B cell (primary cell): ENCODE measurements around the gene PCSK6. TPM values are rescaled to one million over a fixed set of nuclear protein-coding genes. Genes with fewer than 3 reads are reported as not detected.

Experiments used
- ATAC-seq: fragments of 200-7000 bp; cut with Tn5 transposase; one replicate; pipeline ENCODE4 v1.10.0; 2021; ENCODE audit warnings: low read depth, mild to moderate bottlenecking, moderate number of reproducible peaks, moderate library complexity
- CTCF ChIA-PET: fragments of 350-600 bp; sonication (Branson Sonifier 250); formaldehyde crosslinking; loops from one replicate; lab custom pipeline; 2021; ENCODE audit warnings: antibody characterized with exemption, inconsistent platforms; lab: Charles Lee
- POLR2A ChIA-PET: fragments of 350-600 bp; sonication (Branson Sonifier 250); formaldehyde crosslinking; loops from one replicate; lab custom pipeline; 2021; ENCODE audit warnings: antibody characterized with exemption; lab: Charles Lee
- DNase-seq: peaks from one replicate; pipeline ENCODE4 v3.0.0; 2013
- H2AFZ ChIP-seq: 2 replicates; pipeline ENCODE4 v1.6.1; 2012; ENCODE audit warnings: mild to moderate bottlenecking, low read depth, low read length; ENCODE audit not compliant: insufficient read depth, poor library complexity, severe bottlenecking
- H3K27ac ChIP-seq, 2 donors: 1 replicate in 1 of 2; 2 replicates in 1 of 2; pipeline ENCODE4 v1.5.1; 2012 to 2013; ENCODE audit warnings: low read length in 2 of 2, mild to moderate bottlenecking in 2 of 2, moderate library complexity in 1 of 2
- H3K27me3 ChIP-seq, 4 experiments: fragments of 200-600 bp in 1 of 4; sonication (generic) in 1 of 4; replicated peaks in 1 of 4; 1 replicate in 2 of 4; 2 replicates in 2 of 4; pipeline versions ENCODE4 v1.6.1 to v1.7.0; 2013 to 2016; ENCODE audit warnings: low read length in 3 of 4, mild to moderate bottlenecking in 2 of 4, mixed read lengths in 1 of 4, moderate library complexity in 1 of 4; ENCODE audit not compliant: insufficient read depth in 4 of 4, control insufficient read depth in 3 of 4; ENCODE audit errors: control extremely low read depth in 1 of 4
- H3K36me3 ChIP-seq, 2 experiments: replicated peaks in 1 of 2; 1 replicate in 1 of 2; 2 replicates in 1 of 2; pipeline versions ENCODE4 v1.6.1 to v1.7.1; 2013; ENCODE audit warnings: low read length in 1 of 2; ENCODE audit not compliant: insufficient read depth in 2 of 2, control insufficient read depth in 1 of 2; ENCODE audit errors: control extremely low read depth in 1 of 2, extremely low read depth in 1 of 2
- H3K4me1 ChIP-seq, 2 donors: fragments of 200-600 bp in 1 of 2; sonication (generic) in 1 of 2; 1 replicate in 1 of 2; 2 replicates in 1 of 2; pipeline versions ENCODE4 v1.5.1 to v1.6.1; 2013 to 2017; ENCODE audit warnings: low read length in 2 of 2; ENCODE audit not compliant: control insufficient read depth in 2 of 2, insufficient read depth in 2 of 2
- H3K4me2 ChIP-seq: replicated peaks from 2 replicates; pipeline ENCODE3; 2012; ENCODE audit warnings: mild to moderate bottlenecking, low read depth, low read length; ENCODE audit not compliant: poor library complexity, severe bottlenecking
- H3K4me3 ChIP-seq, 5 experiments: fragments of 200-600 bp in 1 of 5; sonication (generic) in 1 of 5; 1 replicate in 3 of 5; 2 replicates in 2 of 5; pipeline versions ENCODE4 v1.5.1 to v1.7.0; 2011 to 2016; ENCODE audit warnings: low read length in 4 of 5, mild to moderate bottlenecking in 4 of 5, low read depth in 2 of 5, control low read depth in 1 of 5, moderate library complexity in 1 of 5; ENCODE audit not compliant: insufficient read depth in 1 of 5; ENCODE audit errors: control extremely low read depth in 1 of 5, extremely low read depth in 1 of 5
- H3K79me2 ChIP-seq: fragments of 200-600 bp; sonication (generic); one replicate; pipeline ENCODE4 v1.6.0; 2016; ENCODE audit warnings: low read length; ENCODE audit not compliant: control insufficient read depth, insufficient read depth
- H3K9ac ChIP-seq: fragments of 200-600 bp; sonication (generic); 2 replicates; pipeline ENCODE4 v1.6.1; 2017; ENCODE audit warnings: mild to moderate bottlenecking, low read length, moderate library complexity
- H3K9me3 ChIP-seq, 3 donors: one replicate each; pipeline versions ENCODE4 v1.6.1 to v1.7.1; 2013; ENCODE audit warnings: low read length in 2 of 3; ENCODE audit not compliant: control insufficient read depth in 2 of 3, insufficient read depth in 1 of 3; ENCODE audit errors: control extremely low read depth in 1 of 3
- H4K20me1 ChIP-seq: 2 replicates; pipeline ENCODE4 v1.6.0; 2012; ENCODE audit warnings: mild to moderate bottlenecking, low read length; ENCODE audit not compliant: insufficient read depth, control insufficient read depth, poor library complexity, severe bottlenecking
- H3K27ac Mint-ChIP-seq: one replicate; pipeline ENCODE4 v1.8.0; 2021; ENCODE audit warnings: mixed read lengths
- H3K27me3 Mint-ChIP-seq: one replicate; pipeline ENCODE4 v1.8.0; 2021; ENCODE audit warnings: mixed read lengths
- H3K4me1 Mint-ChIP-seq: one replicate; pipeline ENCODE4 v1.8.0; 2021; ENCODE audit warnings: mixed read lengths
- H3K4me3 Mint-ChIP-seq: one replicate; pipeline ENCODE4 v1.8.0; 2021; ENCODE audit warnings: mixed read lengths
- H3K9me3 Mint-ChIP-seq: one replicate; pipeline ENCODE4 v1.8.0; 2022; ENCODE audit warnings: mixed read lengths; ENCODE audit not compliant: insufficient read depth
- CTCF ChIP-seq: fragments of 200-600 bp; IDR thresholded peaks from one replicate; pipeline ENCODE4 v1.8.0; 2022; ENCODE audit warnings: antibody characterized with exemption, mild to moderate bottlenecking
- EZH2 ChIP-seq: IDR thresholded peaks from 2 replicates; pipeline ENCODE4 v1.6.1; 2012; ENCODE audit warnings: borderline replicate concordance, low read depth, mild to moderate bottlenecking, moderate library complexity, low read length; ENCODE audit not compliant: insufficient read depth, poor library complexity, severe bottlenecking
- WGBS: methylation state at CpG from one replicate; pipeline ENCODE4 v1.1.5; 2013; ENCODE audit warnings: missing lambda C conversion rate; ENCODE audit not compliant: insufficient coverage; 5-methylcytosine and 5-hydroxymethylcytosine counted together
- intact Hi-C: fragments of 100-400 bp; cut with micrococcal nuclease; formaldehyde crosslinking; loops from one replicate; pipeline ENCODE4 v1.10.0; 2022
- polyA plus RNA-seq: library from polyadenylated mRNA; depleted of rRNA; stranded (reverse); fragments of >200 nt; gene quantifications from 2 replicates; pipeline ENCODE4 v1.2.3, GENCODE V29; 2012
- total RNA-seq, 2 donors: library from RNA; stranded (reverse); fragments of 120-200 nt in 1 of 2; gene quantifications; 1 replicate in 1 of 2; 2 replicates in 1 of 2; pipeline versions ENCODE4 v1.2.3 to v1.2.4, GENCODE V29; 2013 to 2022

Gene PCSK6
- total and polyA plus RNA-seq, 2 donors (not counting 1 experiment from before 2014, with no cell fraction given) = 0.66 to 1.6 TPM

- TF ChIP-seq CTCF = no peak
- no peak for TF ChIP-seq EZH2
- no peaks in the 10 kb centered on the region for H3K36me3 ChIP-seq
- peaks cover 4 to 12% of the 10 kb centered on the region in 2 donors for H3K4me1 ChIP-seq
- no peaks in the 10 kb centered on the region for H4K20me1 ChIP-seq
- ChIA-PET CTCF (no interaction called here), POLR2A (no interaction called here)
- H3K9me3 Mint-ChIP-seq = peaks cover 2% of the 10 kb centered on the region
- 76% methylated on average over 9 of the region's 9 CpGs for WGBS
- H3K9me3 ChIP-seq = peaks cover 0 to 44% (median 16%) of the 10 kb centered on the region in 3 donors
- DNase-seq = no peak
- H3K4me3 Mint-ChIP-seq = no peak overlapping the region
- peaks cover 8% of the 10 kb centered on the region for H3K4me1 Mint-ChIP-seq
- no peak overlapping the region for H3K9ac ChIP-seq
- H3K27me3 ChIP-seq = peaks cover 0 to 21% (median 0%) of the 10 kb centered on the region in 4 experiments
- intact Hi-C loops = no loop called here
- H3K27me3 Mint-ChIP-seq = peaks cover 42% of the 10 kb centered on the region
- H3K79me2 ChIP-seq = no peaks in the 10 kb centered on the region
- H3K27ac Mint-ChIP-seq = no peak overlapping the region
- H2AFZ ChIP-seq = no peak overlapping the region
- no peak for ATAC-seq
- H3K27ac ChIP-seq = no peak overlapping the region
- no peak overlapping the region for H3K4me3 ChIP-seq
- no peak overlapping the region for H3K4me2 ChIP-seq
Observed at GRCh38 chr15:101329867-101330380, 159.6 kb downstream of the PCSK6 start.

- no peak overlapping the region for H3K4me3 ChIP-seq
- H3K4me2 ChIP-seq = no peak overlapping the region
- no peak overlapping the region for H2AFZ ChIP-seq
- Mint-ChIP-seq H3K27ac (no peak overlapping the region), H3K4me3 (no peak overlapping the region), H3K4me1 (peaks cover 3% of the 10 kb centered on the region), H3K9me3 (peaks cover 2% of the 10 kb centered on the region), H3K27me3 (peaks cover 42% of the 10 kb centered on the region)
- intact Hi-C loops = no loop called here
- TF ChIP-seq CTCF (no peak), EZH2 (no peak)
- no peaks in the 10 kb centered on the region for H3K36me3 ChIP-seq
- peaks cover 0 to 39% (median 11%) of the 10 kb centered on the region in 3 donors for H3K9me3 ChIP-seq
- no peak overlapping the region for H3K9ac ChIP-seq
- no peaks in the 10 kb centered on the region for H4K20me1 ChIP-seq
- no peak overlapping the region for H3K27ac ChIP-seq
- WGBS = 77% methylated on average over 14 of the region's 14 CpGs
- no peak for ATAC-seq
- no peak for DNase-seq
- H3K79me2 ChIP-seq = no peaks in the 10 kb centered on the region
- H3K27me3 ChIP-seq = peaks cover 0 to 21% (median 0%) of the 10 kb centered on the region in 4 experiments
- H3K4me1 ChIP-seq = peaks cover 0 to 6% of the 10 kb centered on the region in 2 donors
- POLR2A ChIA-PET = no interaction called here
- CTCF ChIA-PET = no interaction called here
Observed at GRCh38 chr15:101329309-101329863, 160.1 kb downstream of the PCSK6 start.
